ENCODE data around the gene LRFN2.

- TF ChIP-seq POLR2A (IDR thresholded peaks at IDR 0.05; ENCODE audit: low read depth, low read length): no peak
- no peak for TF ChIP-seq TAF1 (IDR thresholded peaks at IDR 0.05; ENCODE audit: low read depth, low read length)
- no peak for TF ChIP-seq POLR2AphosphoS5 (IDR thresholded peaks at IDR 0.05; ENCODE audit: low read depth, low read length)
- no peak for TF ChIP-seq PAX5 (IDR thresholded peaks at IDR 0.05; ENCODE audit: insufficient read depth, low read length, severe bottlenecking)
- TF ChIP-seq POU2F2 (IDR thresholded peaks at IDR 0.05; ENCODE audit: low read depth, low read length): no peak
Measured at GRCh38 chr6:40389254-40389653, 197.9 kb downstream of the LRFN2 start.

Measured in GM12891 (cell line).